Endothelial cell of umbilical vein (primary cell): ENCODE results near the gene CDKN2B-AS1. TPM values are rescaled to one million over a fixed set of nuclear protein-coding genes. Genes with fewer than 3 reads are reported as not detected.

Experiments used
- BruUV-seq: library from RNA; stranded (reverse); fragments of 400-500 nt; replicated peaks from 2 replicates; lab custom pipeline; 2021; lab: Mats Ljungman, UMichigan
- CTCF ChIA-PET: fragments of 300-600, 350-600 bp; sonication (Branson Sonifier 250); formaldehyde crosslinking; loops from one replicate; lab custom pipeline; 2021; ENCODE audit warnings: antibody characterized with exemption, inconsistent platforms; lab: Charles Lee
- POLR2A ChIA-PET: fragments of 300-600, 350-600 bp; sonication (Branson Sonifier 250); formaldehyde crosslinking; loops from one replicate; lab custom pipeline; 2021; ENCODE audit warnings: antibody characterized with exemption, inconsistent platforms; lab: Charles Lee
- DNase-seq: peaks from one replicate; pipeline ENCODE4 v3.0.0-alpha.2; 2011; ENCODE audit warnings: low read depth, low spot score
- FAIRE-seq: peaks from 2 replicates; lab custom pipeline; 2011; peaks lifted over from hg19 to GRCh38; lab: Jason Lieb, UNC
- H2AFZ ChIP-seq: 2 replicates; pipeline ENCODE4 v1.6.0; 2012; ENCODE audit warnings: low read depth, low read length, control low read depth, inconsistent platforms
- H3K27ac ChIP-seq: 2 replicates; pipeline ENCODE4 v1.5.1; 2011; ENCODE audit warnings: low read depth, mild to moderate bottlenecking, control low read depth, low read length, moderate library complexity; ENCODE audit not compliant: insufficient read depth
- H3K27me3 ChIP-seq, 2 experiments: 2 replicates each; pipeline versions ENCODE4 v1.6.0 to v1.6.1; 2011; ENCODE audit warnings: low read length in 2 of 2, mixed read lengths in 1 of 2; ENCODE audit not compliant: control insufficient read depth in 2 of 2, insufficient read depth in 2 of 2
- H3K36me3 ChIP-seq, 2 experiments: 2 replicates in 1 of 2; 3 replicates in 1 of 2; pipeline ENCODE4 v1.5.1; 2011; ENCODE audit warnings: low read length in 2 of 2, mild to moderate bottlenecking in 1 of 2, moderate library complexity in 1 of 2; ENCODE audit not compliant: control insufficient read depth in 2 of 2, insufficient read depth in 2 of 2; ENCODE audit errors: extremely low read depth in 1 of 2
- H3K4me1 ChIP-seq: 3 replicates; pipeline ENCODE4 v1.5.1; 2011; ENCODE audit warnings: mild to moderate bottlenecking, low read length; ENCODE audit not compliant: control insufficient read depth, insufficient read depth; ENCODE audit errors: extremely low read depth
- H3K4me2 ChIP-seq: 2 replicates; pipeline ENCODE4 v1.6.1; 2011; ENCODE audit warnings: low read length, control low read depth, mixed read lengths; ENCODE audit not compliant: insufficient read depth
- H3K4me3 ChIP-seq, 3 experiments: fragments of 200-600 bp in 1 of 3; sonication (generic), shearing (Covaris generic) in 1 of 3; replicated peaks in 1 of 3; 2 replicates each; pipeline ENCODE4 v1.5.1; 2011 to 2016; ENCODE audit warnings: control low read depth in 3 of 3, low read length in 3 of 3, mild to moderate bottlenecking in 2 of 3, inconsistent platforms in 1 of 3, low read depth in 1 of 3, moderate library complexity in 1 of 3; ENCODE audit not compliant: insufficient read depth in 1 of 3
- H3K79me2 ChIP-seq: 2 replicates; pipeline ENCODE4 v1.6.0; 2012; ENCODE audit warnings: low read length, inconsistent platforms; ENCODE audit not compliant: control insufficient read depth, insufficient read depth
- H3K9ac ChIP-seq: replicated peaks from 2 replicates; pipeline ENCODE3; 2011; ENCODE audit warnings: low read length, control low read depth; ENCODE audit not compliant: insufficient read depth; ENCODE audit errors: extremely low read depth
- H3K9me1 ChIP-seq: replicated peaks from 3 replicates; pipeline ENCODE4 v1.6.0; 2011; ENCODE audit warnings: mild to moderate bottlenecking, low read length; ENCODE audit not compliant: control insufficient read depth, insufficient read depth; ENCODE audit errors: extremely low read depth
- H3K9me3 ChIP-seq: replicated peaks from 2 replicates; pipeline ENCODE4 v1.5.1; 2012; ENCODE audit warnings: low read length, inconsistent platforms; ENCODE audit not compliant: control insufficient read depth, insufficient read depth
- H4K20me1 ChIP-seq: replicated peaks from 2 replicates; pipeline ENCODE3; 2011; ENCODE audit warnings: mild to moderate bottlenecking, low read length; ENCODE audit not compliant: control insufficient read depth, insufficient read depth; ENCODE audit errors: extremely low read depth
- CTCF ChIP-seq, 2 donors: IDR thresholded peaks; 1 replicate in 1 of 2; 2 replicates in 1 of 2; pipeline ENCODE4 v1.5.1; 2011; ENCODE audit warnings: low read length in 2 of 2, mild to moderate bottlenecking in 2 of 2, moderate library complexity in 2 of 2, control low read depth in 1 of 2, inconsistent platforms in 1 of 2, low read depth in 1 of 2; ENCODE audit not compliant: insufficient read depth in 1 of 2; ENCODE audit errors: extremely low read depth in 1 of 2
- EZH2 ChIP-seq: IDR thresholded peaks from 2 replicates; pipeline ENCODE4 v1.6.1; 2012; ENCODE audit warnings: borderline replicate concordance, low read depth, mild to moderate bottlenecking, moderate library complexity, low read length, inconsistent platforms; ENCODE audit not compliant: severe bottlenecking
- FOS ChIP-seq: IDR thresholded peaks from 2 replicates; pipeline ENCODE4 v1.6.1; 2011; ENCODE audit warnings: mild to moderate bottlenecking, low read length, moderate library complexity, borderline replicate concordance; ENCODE audit not compliant: insufficient read depth
- GATA2 ChIP-seq: IDR thresholded peaks from 2 replicates; pipeline ENCODE4 v1.7.0; 2011; ENCODE audit warnings: low read depth, mild to moderate bottlenecking, moderate library complexity, mixed read lengths, low read length; ENCODE audit not compliant: insufficient read length, insufficient read depth
- JUN ChIP-seq: IDR thresholded peaks from 2 replicates; pipeline ENCODE4 v1.6.1; 2011; ENCODE audit warnings: borderline replicate concordance, low read depth; ENCODE audit not compliant: insufficient read length, insufficient read depth
- MAX ChIP-seq: IDR thresholded peaks from 2 replicates; pipeline ENCODE4 v1.6.1; 2011; ENCODE audit not compliant: insufficient read depth, insufficient read length
- MYC ChIP-seq: IDR thresholded peaks from one replicate; pipeline ENCODE4 v1.6.1; 2011; ENCODE audit warnings: mild to moderate bottlenecking, low read depth, low read length
- POLR2A ChIP-seq: IDR thresholded peaks from 2 replicates; pipeline ENCODE4 v1.6.1; 2012; ENCODE audit warnings: low read depth, mild to moderate bottlenecking, control low read depth, low read length
- POLR2AphosphoS5 ChIP-seq: IDR thresholded peaks from 2 replicates; pipeline ENCODE4 v1.6.1; 2012; ENCODE audit warnings: low read depth, mild to moderate bottlenecking, control low read depth, low read length, moderate library complexity; ENCODE audit not compliant: insufficient read depth
- dilution Hi-C: fragments of 300-500 bp; cut with MboI; formaldehyde crosslinking; loops from one replicate; pipeline ENCODE4 v1.15.0; 2019; ENCODE audit warnings: low sequenced_read_pairs; ENCODE audit not compliant: extremely low pct_ligation_motif_present
- intact Hi-C: fragments of 100-400 bp; cut with micrococcal nuclease; formaldehyde crosslinking; loops from one replicate; pipeline ENCODE4 v1.10.0; 2022
- polyA plus RNA-seq, 4 experiments: library from polyadenylated mRNA; depleted of rRNA in 3 of 4; stranded (reverse) in 3 of 4; unstranded in 1 of 4; fragments of >200 nt; gene quantifications; 2 replicates each; pipeline versions ENCODE4 v1.2.1 to v1.2.3, GENCODE V29; 2011 to 2012; ENCODE audit warnings: missing spikeins in 1 of 4
- total RNA-seq: library from RNA; stranded (reverse); gene quantifications from 2 replicates; pipeline ENCODE4 v1.2.3, GENCODE V29; 2021

CDKN2B-AS1 gene
- total and polyA plus RNA-seq, 2 donors (not counting 3 experiments of a cell fraction or from before 2014, with no cell fraction given) = 0.44 to 1.9 TPM

- CTCF ChIA-PET = interaction anchor here (1.6 to 7.1 kb wide), 4 partner anchors 27 to 223 kb away, joined by 3 to 77 read pairs (median 34); partner anchors contain the start of gene CDKN2B
- BruUV-seq = no TSS peak
Measured at GRCh38 chr9:22035591-22036011, 41.0 kb downstream of the CDKN2B-AS1 start.

More at GRCh38 chr9:22035591-22036011, 41.0 kb downstream of the CDKN2B-AS1 start:
- Histone ChIP-seq H3K4me1 (peaks cover 1% of the 10 kb centered on the region), H3K79me2 (no peaks in the 10 kb centered on the region), H3K9me1 (no peaks in the 10 kb centered on the region), H3K36me3 (no peaks in the 10 kb centered on the region), H3K27me3 (no peaks in the 10 kb centered on the region), H4K20me1 (no peaks in the 10 kb centered on the region), H3K27ac (no peak overlapping the region), H3K9ac (no peak overlapping the region), H3K9me3 (no peaks in the 10 kb centered on the region), H3K4me3 (no peak overlapping the region), H3K4me2 (no peak overlapping the region), H2AFZ (no peak overlapping the region)
- DNase-seq (no peak), FAIRE-seq (no peak)
- dilution Hi-C loops (no loop called here), intact Hi-C loops (loop anchor here (5.0 kb wide), 2 partner anchors 103 to 417 kb away; no protein-coding TSS in a partner anchor)
- TF ChIP-seq MAX (no peak), GATA2 (no peak), FOS (no peak), CTCF (IDR thresholded peaks at IDR 0.05; ENCODE audit: extremely low read depth in 1 of 2, insufficient read depth in 1 of 2, low read depth in 1 of 2, low read length in 2 of 2) (no peak), POLR2A (no peak), POLR2AphosphoS5 (no peak), JUN (no peak), MYC (no peak), EZH2 (no peak)
- POLR2A ChIA-PET = no interaction called here
